Activated naive CD4-positive, alpha-beta T cell treated with anti-CD3 and anti-CD28 coated beads, Interleukin-2, amount 10 ng/mL, durations not matched to agents 7 days and 5 days (primary cell): ENCODE results near the gene KLHDC9.
"Not testable (repeated sequence)": the region's sequence is repeated elsewhere in the genome, so short reads cannot be mapped to it uniquely, and the experiment has no call there.

Experiments used
- CTCF ChIA-PET: fragments of 350-600 bp; sonication (Branson Sonifier 250); formaldehyde crosslinking; loops from one replicate; lab custom pipeline; 2021; ENCODE audit warnings: antibody characterized with exemption; lab: Charles Lee
- DNase-seq: peaks from one replicate; pipeline ENCODE4 v3.0.0-alpha.2; 2020
- H3K27ac Mint-ChIP-seq: one replicate; pipeline ENCODE4 v1.8.0; 2021; ENCODE audit warnings: mild to moderate bottlenecking, moderate library complexity, mixed read lengths
- H3K27me3 Mint-ChIP-seq: one replicate; pipeline ENCODE4 v1.8.0; 2021; ENCODE audit warnings: mild to moderate bottlenecking, mixed read lengths
- H3K36me3 Mint-ChIP-seq: one replicate; pipeline ENCODE4 v1.8.0; 2021; ENCODE audit warnings: mixed read lengths
- H3K4me1 Mint-ChIP-seq: one replicate; pipeline ENCODE4 v1.8.0; 2021; ENCODE audit warnings: mixed read lengths
- H3K4me3 Mint-ChIP-seq: one replicate; pipeline ENCODE4 v1.8.0; 2021; ENCODE audit warnings: mild to moderate bottlenecking, moderate library complexity, mixed read lengths
- H3K9me3 Mint-ChIP-seq: one replicate; pipeline ENCODE4 v1.8.0; 2021; ENCODE audit warnings: mixed read lengths

Gene KLHDC9

GRCh38 chr1:161098210-161099068, at the start of gene KLHDC9:
Gene KLHDC9, plus strand, starts transcription at chr1:161098361. Its CDS starts 175 bp downstream, at chr1:161098536.
- Mint-ChIP-seq H3K27ac (peak within 1 kb of the TSS; percentile 89), H3K9me3 (no peaks in the 10 kb centered on the region), H3K4me1 (peaks cover 26% of the 10 kb centered on the region), H3K36me3 (peaks cover 23% of the 10 kb centered on the region), H3K4me3 (peak within 1 kb of the TSS; percentile 81), H3K27me3 (peaks cover 41% of the 10 kb centered on the region)
- CTCF ChIA-PET, result interaction anchor here (0.6 to 9.6 kb wide), 28 partner anchors 9 to 728 kb away, joined by 3 to 196 read pairs (median 6); partner anchors contain the start of genes ARHGAP30, NECTIN4, NIT1 and PFDN2
- peak; percentile 85 for DNase-seq

DNA sequence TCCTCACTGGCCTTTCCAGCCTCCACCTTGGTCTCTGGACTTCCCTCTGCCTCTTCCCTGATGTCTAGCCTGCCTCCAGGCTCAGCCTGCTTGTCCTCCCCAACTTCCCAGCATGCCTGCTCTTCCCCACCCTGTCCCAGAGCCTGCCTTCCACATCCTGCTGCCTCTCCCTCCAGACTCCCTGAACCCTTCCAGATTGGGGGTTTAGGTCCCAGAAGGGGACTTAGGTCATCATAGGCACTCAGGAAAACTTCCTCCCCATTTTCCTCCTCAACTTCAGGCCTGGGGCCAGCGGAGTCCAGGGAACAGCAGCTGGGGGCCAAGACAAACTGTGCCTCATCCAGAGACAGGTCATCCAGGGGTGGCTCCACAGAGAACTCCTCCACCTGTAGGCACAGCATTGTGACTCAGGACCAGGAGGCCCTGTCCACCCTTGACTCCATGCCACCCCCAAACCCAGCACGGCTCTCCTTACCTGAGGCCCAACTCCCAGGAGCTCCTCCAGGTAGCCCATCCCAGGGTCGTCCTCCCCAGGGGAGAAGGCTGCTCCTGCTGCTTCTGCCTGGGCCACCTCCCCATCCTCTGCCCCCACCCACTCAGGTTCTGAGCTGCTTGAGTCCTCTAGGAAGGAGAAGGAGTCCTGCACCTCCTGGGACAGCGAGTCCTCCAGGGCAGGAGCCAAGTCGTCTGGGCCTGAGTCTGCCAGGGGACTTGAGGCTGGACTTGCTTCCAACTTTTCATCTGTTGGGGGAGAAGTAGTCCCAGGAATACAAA, 49.0 kb upstream of the KLHDC9 start:
- Mint-ChIP-seq H3K27ac (peak overlapping the region; percentile 70), H3K4me3 (peak overlapping the region; percentile 4), H3K9me3 (no peaks in the 10 kb centered on the region), H3K4me1 (peaks cover 34% of the 10 kb centered on the region), H3K27me3 (no peaks in the 10 kb centered on the region), H3K36me3 (peaks cover 81% of the 10 kb centered on the region)
- DNase-seq, result no peak
- CTCF ChIA-PET, result no interaction called here

GRCh38 chr1:161051219-161051618, 46.9 kb upstream of the KLHDC9 start:
- no peaks in the 10 kb centered on the region for H3K9me3 Mint-ChIP-seq
- peaks cover 78% of the 10 kb centered on the region for H3K36me3 Mint-ChIP-seq
- no peaks in the 10 kb centered on the region for H3K27me3 Mint-ChIP-seq
- H3K4me3 Mint-ChIP-seq, result no peak overlapping the region
- CTCF ChIA-PET, result no interaction called here
- no peak overlapping the region for H3K27ac Mint-ChIP-seq
- DNase-seq, result no peak
- H3K4me1 Mint-ChIP-seq, result peaks cover 28% of the 10 kb centered on the region

DNA sequence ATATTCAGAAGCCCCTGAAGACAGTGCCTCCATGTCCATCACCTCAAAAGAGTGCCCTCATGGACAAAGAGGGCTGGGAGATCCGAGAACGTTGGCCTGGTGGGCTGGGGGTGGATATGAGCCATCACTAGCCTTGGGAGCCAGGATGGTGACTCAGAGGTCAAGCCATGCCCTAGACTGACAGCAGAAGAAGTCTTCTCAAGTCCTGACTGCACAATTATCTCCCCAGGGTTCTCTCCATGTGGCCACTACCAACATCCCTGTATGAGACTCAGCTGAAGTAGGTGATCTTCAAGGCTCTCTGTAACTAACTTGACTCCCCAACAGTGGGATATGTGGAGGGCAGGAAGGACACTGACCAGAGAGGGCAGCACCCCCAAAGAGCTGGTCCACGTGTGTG, 45.3 kb upstream of the KLHDC9 start:
- CTCF ChIA-PET, result no interaction called here
- H3K9me3 Mint-ChIP-seq, result no peaks in the 10 kb centered on the region
- H3K27ac Mint-ChIP-seq, result no peak overlapping the region
- H3K36me3 Mint-ChIP-seq, result peaks cover 76% of the 10 kb centered on the region
- no peak overlapping the region for H3K4me3 Mint-ChIP-seq
- DNase-seq, result no peak
- H3K27me3 Mint-ChIP-seq, result no peaks in the 10 kb centered on the region
- H3K4me1 Mint-ChIP-seq, result peaks cover 23% of the 10 kb centered on the region

- Mint-ChIP-seq H3K4me3 (no peak overlapping the region), H3K36me3 (peaks cover 66% of the 10 kb centered on the region), H3K9me3 (no peaks in the 10 kb centered on the region), H3K27me3 (no peaks in the 10 kb centered on the region), H3K4me1 (peaks cover 17% of the 10 kb centered on the region), H3K27ac (no peak overlapping the region)
- no peak for DNase-seq
- CTCF ChIA-PET, result interaction anchor here (1.0 to 2.3 kb wide), 5 partner anchors 9 to 43 kb away, joined by 3 to 10 read pairs (median 4); partner anchors contain the start of gene KLHDC9
These were observed 43.9 kb upstream of the KLHDC9 start for GRCh38 chr1:161054232-161054631.

GRCh38 chr1:161054805-161055204, 43.4 kb upstream of the KLHDC9 start:
- no peak for DNase-seq
- H3K36me3 Mint-ChIP-seq, result peaks cover 66% of the 10 kb centered on the region
- no peak overlapping the region for H3K4me3 Mint-ChIP-seq
- peaks cover 21% of the 10 kb centered on the region for H3K4me1 Mint-ChIP-seq
- H3K9me3 Mint-ChIP-seq, result no peaks in the 10 kb centered on the region
- H3K27me3 Mint-ChIP-seq, result no peaks in the 10 kb centered on the region
- no peak overlapping the region for H3K27ac Mint-ChIP-seq
- CTCF ChIA-PET, result interaction anchor here (1.0 to 2.3 kb wide), 6 partner anchors 10 to 42 kb away, joined by 3 to 10 read pairs (median 4); partner anchors contain the start of gene KLHDC9

DNA sequence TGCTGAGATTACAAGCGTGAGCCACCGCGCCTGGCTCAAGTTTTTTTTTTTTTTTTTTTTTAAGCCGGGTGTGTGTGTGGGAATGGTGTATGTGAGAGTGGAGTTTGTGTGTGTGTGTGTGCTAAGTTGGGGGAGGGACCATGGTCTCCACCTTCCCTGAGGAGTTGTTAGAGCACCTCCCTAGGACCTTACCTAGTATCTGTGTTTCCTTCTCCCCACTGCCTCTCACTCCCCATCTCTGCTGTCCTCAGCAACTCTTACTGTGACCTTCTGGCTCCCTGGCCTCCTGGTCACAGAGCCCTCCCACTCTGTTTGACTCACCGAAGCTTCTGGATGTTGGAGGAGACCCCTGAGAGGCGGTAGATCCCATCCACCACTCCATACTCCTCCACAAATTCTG, 38.9 kb upstream of the KLHDC9 start:
- peaks cover 58% of the 10 kb centered on the region for H3K4me1 Mint-ChIP-seq

GRCh38 chr1:161061419-161061818, 36.7 kb upstream of the KLHDC9 start:
- peaks cover 52% of the 10 kb centered on the region for H3K36me3 Mint-ChIP-seq
- H3K4me1 Mint-ChIP-seq, result peaks cover 68% of the 10 kb centered on the region
- no peak for DNase-seq
- H3K27ac Mint-ChIP-seq, result no peak overlapping the region
- CTCF ChIA-PET, result interaction anchor here (1.5 to 3.2 kb wide), 2 partner anchors 10 to 36 kb away, joined by 4 to 19 read pairs; partner anchors contain the start of gene KLHDC9
- no peaks in the 10 kb centered on the region for H3K9me3 Mint-ChIP-seq
- no peak overlapping the region for H3K4me3 Mint-ChIP-seq
- no peaks in the 10 kb centered on the region for H3K27me3 Mint-ChIP-seq

More for the DNA sequence above, 38.9 kb upstream of the KLHDC9 start:
- Mint-ChIP-seq H3K4me3 (no peak overlapping the region), H3K27me3 (no peaks in the 10 kb centered on the region), H3K9me3 (no peaks in the 10 kb centered on the region), H3K36me3 (peaks cover 57% of the 10 kb centered on the region), H3K27ac (peak overlapping the region; percentile 46)
- CTCF ChIA-PET, result interaction anchor here (2.0 to 3.2 kb wide), 2 partner anchors 38 to 61 kb away, joined by 5 to 19 read pairs; partner anchors contain the start of gene KLHDC9
- no peak for DNase-seq

DNA sequence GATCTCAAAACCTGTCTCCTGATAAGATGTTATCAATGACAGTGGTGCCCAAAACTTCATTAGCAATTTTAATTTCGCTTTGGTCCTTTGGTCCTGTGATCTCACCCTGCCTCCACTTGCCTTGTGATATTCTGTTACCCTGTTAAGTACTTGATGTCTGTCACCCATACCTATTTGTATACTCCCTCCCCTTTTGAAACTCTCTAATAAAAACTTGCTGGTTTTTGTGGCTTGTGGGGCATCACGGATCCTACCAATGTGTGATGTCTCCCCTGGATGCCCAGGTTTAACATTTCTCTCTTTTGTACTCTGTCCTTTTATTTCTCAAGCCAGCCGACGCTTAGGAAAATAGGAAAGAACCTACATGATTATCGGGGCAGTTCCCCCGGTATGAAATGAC, 34.2 kb upstream of the KLHDC9 start:
- DNase-seq, H3K27me3 Mint-ChIP-seq, CTCF ChIA-PET, H3K9me3 Mint-ChIP-seq: not testable (repeated sequence)
- Mint-ChIP-seq H3K4me3 (peak overlapping the region; percentile 50), H3K4me1 (peaks cover 77% of the 10 kb centered on the region), H3K36me3 (peaks cover 62% of the 10 kb centered on the region), H3K27ac (peak overlapping the region; percentile 71)

- Mint-ChIP-seq H3K4me3 (peak overlapping the region; percentile 26), H3K4me1 (peaks cover 73% of the 10 kb centered on the region), H3K36me3 (peaks cover 56% of the 10 kb centered on the region)
- H3K27ac Mint-ChIP-seq, DNase-seq, H3K27me3 Mint-ChIP-seq, H3K9me3 Mint-ChIP-seq: not testable (repeated sequence)
- CTCF ChIA-PET, result interaction anchor here (0.7 to 1.2 kb wide), 2 partner anchors 24 to 32 kb away, joined by 3 to 4 read pairs; no protein-coding TSS in a partner anchor
These were observed 32.5 kb upstream of the KLHDC9 start for GRCh38 chr1:161065681-161066080.

DNA sequence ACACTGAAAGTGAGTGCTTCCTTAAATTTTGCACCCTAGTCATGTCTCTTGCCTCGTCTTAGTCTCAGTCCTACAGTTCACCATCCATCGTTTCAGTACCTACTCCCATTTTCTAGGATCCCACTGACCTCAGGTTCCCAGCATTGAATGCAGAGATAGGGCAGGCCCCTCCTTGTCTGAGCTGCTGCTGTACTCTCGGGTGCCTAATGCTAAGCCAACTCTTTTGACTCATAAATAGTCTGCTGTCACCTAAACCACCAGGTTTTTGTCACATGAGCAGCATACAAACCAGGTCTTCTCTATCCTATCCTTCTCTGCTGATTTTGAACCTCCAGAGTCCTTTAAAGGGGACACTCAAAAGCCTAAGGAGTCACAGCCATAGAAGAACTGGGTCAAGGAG, 31.5 kb upstream of the KLHDC9 start:
- no peaks in the 10 kb centered on the region for H3K9me3 Mint-ChIP-seq
- peak overlapping the region; percentile 97 for H3K4me3 Mint-ChIP-seq
- CTCF ChIA-PET, result interaction anchor here (0.7 kb wide), 1 partner anchor 12 kb away, joined by 4 read pairs; no protein-coding TSS in a partner anchor
- peaks cover 75% of the 10 kb centered on the region for H3K4me1 Mint-ChIP-seq
- H3K27me3 Mint-ChIP-seq, result no peaks in the 10 kb centered on the region
- peak; percentile 38 for DNase-seq
- peaks cover 56% of the 10 kb centered on the region for H3K36me3 Mint-ChIP-seq
- H3K27ac Mint-ChIP-seq, result peak overlapping the region; percentile 99

GRCh38 chr1:161068306-161069234, 29.6 kb upstream of the KLHDC9 start:
- H3K36me3 Mint-ChIP-seq, result peaks cover 43% of the 10 kb centered on the region
- CTCF ChIA-PET, result interaction anchor here (0.8 to 8.3 kb wide), 7 partner anchors 10 to 71 kb away, joined by 3 to 196 read pairs (median 8); partner anchors contain the start of genes KLHDC9, TSTD1 and USF1
- H3K27ac Mint-ChIP-seq, result peak overlapping the region; percentile 99
- peak overlapping the region; percentile 97 for H3K4me3 Mint-ChIP-seq
- no peaks in the 10 kb centered on the region for H3K27me3 Mint-ChIP-seq
- peak; percentile 92 for DNase-seq
- no peaks in the 10 kb centered on the region for H3K9me3 Mint-ChIP-seq
- H3K4me1 Mint-ChIP-seq, result peaks cover 76% of the 10 kb centered on the region

DNA sequence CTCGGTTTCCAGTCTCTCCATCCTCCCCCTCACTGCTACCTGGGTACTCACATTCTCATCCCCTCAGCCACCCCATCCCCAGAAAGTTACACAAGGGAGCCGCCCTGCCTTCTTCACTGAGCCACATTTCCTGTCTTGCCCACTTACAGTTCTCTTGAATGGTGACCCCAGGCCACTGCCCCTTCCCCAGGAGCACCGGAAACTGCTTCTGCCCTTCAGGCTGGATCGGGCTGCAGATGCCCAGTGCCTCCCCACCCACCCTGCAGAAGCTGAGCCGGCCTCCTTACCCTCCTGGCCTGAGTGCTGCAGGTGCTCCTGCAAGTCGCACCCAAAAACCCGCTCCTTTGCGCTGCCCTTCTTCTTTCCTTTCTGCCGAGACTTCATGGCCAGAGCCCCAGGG, 28.9 kb upstream of the KLHDC9 start:
- Mint-ChIP-seq H3K4me3 (peak overlapping the region; percentile 97), H3K4me1 (peaks cover 70% of the 10 kb centered on the region), H3K9me3 (no peaks in the 10 kb centered on the region), H3K27ac (peak overlapping the region; percentile 99), H3K36me3 (peaks cover 36% of the 10 kb centered on the region), H3K27me3 (no peaks in the 10 kb centered on the region)
- peak; percentile 45 for DNase-seq
- CTCF ChIA-PET, result interaction anchor here (0.9 to 8.3 kb wide), 9 partner anchors 23 to 113 kb away, joined by 3 to 196 read pairs (median 5); partner anchors contain the start of genes DEDD, KLHDC9 and USF1
